Measurements from ENCODE around the gene PRDM15. TPM values are rescaled to one million over a fixed set of nuclear protein-coding genes. Genes with fewer than 3 reads are reported as not detected.

Gene PRDM15
- total RNA-seq, 1 experiment from 2014 or later: 9.9 TPM

DNA sequence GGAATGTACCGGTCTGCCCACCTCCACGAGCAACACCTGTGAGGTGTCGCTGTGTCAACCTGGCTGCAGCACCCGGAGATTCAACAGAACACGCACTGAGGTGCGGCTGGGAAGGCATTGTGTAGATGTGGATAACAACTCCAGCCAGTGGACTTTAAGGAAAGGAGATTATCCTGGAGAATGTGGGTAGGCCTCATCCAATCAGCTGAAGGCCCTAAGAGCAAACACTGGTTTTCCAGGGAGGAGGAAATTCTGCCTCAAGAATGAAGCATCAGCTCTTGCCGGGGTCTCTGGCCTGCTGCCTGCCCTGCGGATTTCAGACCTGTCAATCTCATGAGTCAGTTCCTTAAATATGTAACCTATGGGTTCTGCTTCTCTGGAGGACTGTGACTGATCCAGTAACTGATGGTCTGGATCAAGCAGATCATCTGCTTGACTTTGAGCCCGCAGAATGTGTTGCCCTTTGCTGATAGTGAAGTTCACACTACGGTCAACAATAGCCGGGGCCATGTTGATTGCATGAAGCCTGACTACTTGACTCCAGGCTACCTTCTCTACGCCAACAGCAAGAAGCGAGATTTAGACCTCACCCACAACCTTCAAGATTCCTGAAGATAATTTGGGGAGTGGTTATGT lies 15.9 kb upstream of the PRDM15 start:
- Histone ChIP-seq H3K79me2 (ENCODE audit: insufficient read depth, low read length) (no peaks in the 10 kb centered on the region), H4K20me1 (ENCODE audit: control insufficient read depth, insufficient read depth, insufficient read length) (no peaks in the 10 kb centered on the region), H3K4me2 (ENCODE audit: insufficient read depth, insufficient read length, low read length) (no peak overlapping the region), H2BK12ac (ENCODE audit: insufficient read length, low read depth, low read length) (no peak overlapping the region), H3K23ac (ENCODE audit: insufficient read length, low read depth, low read length) (no peak overlapping the region), H3K79me1 (ENCODE audit: insufficient read depth, low read depth, low read length, poor library complexity, severe bottlenecking) (no peaks in the 10 kb centered on the region), H3K4ac (ENCODE audit: low read depth, low read length) (no peak overlapping the region), H3T11ph (ENCODE audit: low read length) (no peak overlapping the region), H4K91ac (ENCODE audit: insufficient read length, low read depth, low read length) (no peak overlapping the region), H2BK20ac (ENCODE audit: low read depth, low read length, poor library complexity, severe bottlenecking) (no peak overlapping the region), H3K14ac (ENCODE audit: insufficient read depth, low read length) (no peak overlapping the region; the same call in 1 of the 2 replicates), H2AK5ac (ENCODE audit: insufficient read length, low read length) (no peak overlapping the region), H3K27ac (ENCODE audit: insufficient read length, low read depth, low read length) (no peak overlapping the region), H3K27me3 (ENCODE audit: insufficient read depth, low read length) (no peaks in the 10 kb centered on the region), H3K9ac (ENCODE audit: extremely low read depth, insufficient read length, low read length) (no peak overlapping the region), H4K8ac (replicated peaks; ENCODE audit: insufficient read length, low read depth, low read length) (no peak overlapping the region), H3K9me3 (ENCODE audit: control insufficient read depth, low read depth, low read length) (no peaks in the 10 kb centered on the region), H3K23me2 (ENCODE audit: insufficient read length, low read depth, low read length, poor library complexity, severe bottlenecking) (no peaks in the 10 kb centered on the region), H3K56ac (ENCODE audit: insufficient read length, low read depth, low read length) (no peak overlapping the region), H2AFZ (ENCODE audit: low read length) (no peak overlapping the region), H2BK15ac (ENCODE audit: low read depth, low read length) (no peak overlapping the region), H2BK5ac (ENCODE audit: insufficient read length, low read length) (no peak overlapping the region), H4K5ac (ENCODE audit: insufficient read length, low read depth, low read length) (no peak overlapping the region), H3K4me1 (ENCODE audit: insufficient read depth, low read length) (peaks cover 6% of the 10 kb centered on the region), H2BK120ac (ENCODE audit: low read depth, low read length, poor library complexity, severe bottlenecking) (no peak overlapping the region), H3K18ac (ENCODE audit: insufficient read length, low read depth, low read length) (no peak overlapping the region)
- TF ChIP-seq, protein P1, sequence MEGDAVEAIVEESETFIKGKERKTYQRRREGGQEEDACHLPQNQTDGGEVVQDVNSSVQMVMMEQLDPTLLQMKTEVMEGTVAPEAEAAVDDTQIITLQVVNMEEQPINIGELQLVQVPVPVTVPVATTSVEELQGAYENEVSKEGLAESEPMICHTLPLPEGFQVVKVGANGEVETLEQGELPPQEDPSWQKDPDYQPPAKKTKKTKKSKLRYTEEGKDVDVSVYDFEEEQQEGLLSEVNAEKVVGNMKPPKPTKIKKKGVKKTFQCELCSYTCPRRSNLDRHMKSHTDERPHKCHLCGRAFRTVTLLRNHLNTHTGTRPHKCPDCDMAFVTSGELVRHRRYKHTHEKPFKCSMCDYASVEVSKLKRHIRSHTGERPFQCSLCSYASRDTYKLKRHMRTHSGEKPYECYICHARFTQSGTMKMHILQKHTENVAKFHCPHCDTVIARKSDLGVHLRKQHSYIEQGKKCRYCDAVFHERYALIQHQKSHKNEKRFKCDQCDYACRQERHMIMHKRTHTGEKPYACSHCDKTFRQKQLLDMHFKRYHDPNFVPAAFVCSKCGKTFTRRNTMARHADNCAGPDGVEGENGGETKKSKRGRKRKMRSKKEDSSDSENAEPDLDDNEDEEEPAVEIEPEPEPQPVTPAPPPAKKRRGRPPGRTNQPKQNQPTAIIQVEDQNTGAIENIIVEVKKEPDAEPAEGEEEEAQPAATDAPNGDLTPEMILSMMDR (conservative IDR thresholded peaks at IDR 0.05): no peak
- Mint-ChIP-seq H3K4me3 (no peak overlapping the region), H3K27me3 (ENCODE audit: low read depth) (no peaks in the 10 kb centered on the region), H3K4me1 (peaks cover 40 to 41% of the 10 kb centered on the region in 2 experiments), H3K36me3 (ENCODE audit: insufficient read depth in 1 of 3, low read depth in 3 of 3) (peaks cover 0 to 6% (median 6%) of the 10 kb centered on the region in 3 experiments; a peak in 3 of 7 replicates), H3K9me3 (no peaks in the 10 kb centered on the region), H3K27ac (no peak overlapping the region; a peak in 2 of 7 replicates)
- DNase-seq: no peak
- WGBS (ENCODE audit: extremely low coverage, insufficient read length, low lambda C conversion rate): no CpG with 5 or more reads among the region's 13 CpGs

Measured in H9 (cell line).